T-helper 1 cell treated with Interleukin-12 subunit alpha and Interleukin-12 subunit beta and Interleukin-4 antibody, amounts not matched to agents 30 ng/mL and 1 ng/mL, for 36 hours (primary cell): Measurements from ENCODE around the gene NUDT4. TPM values are rescaled to one million over a fixed set of nuclear protein-coding genes. Genes with fewer than 3 reads are reported as not detected.
"Not testable (repeated sequence)": the region's sequence is repeated elsewhere in the genome, so short reads cannot be mapped to it uniquely, and the experiment has no call there.

ENCODE experiments used
- intact Hi-C: fragments of 100-400 bp; cut with micrococcal nuclease; formaldehyde crosslinking; loops from one replicate; pipeline ENCODE4 v1.15.1; 2024
- total RNA-seq: library from RNA; stranded (reverse); gene quantifications from 2 replicates; pipeline ENCODE4 v1.2.3, GENCODE V29; 2022

Gene NUDT4
- total RNA-seq, 1 donor from 2014 or later = 41.0 TPM

DNA sequence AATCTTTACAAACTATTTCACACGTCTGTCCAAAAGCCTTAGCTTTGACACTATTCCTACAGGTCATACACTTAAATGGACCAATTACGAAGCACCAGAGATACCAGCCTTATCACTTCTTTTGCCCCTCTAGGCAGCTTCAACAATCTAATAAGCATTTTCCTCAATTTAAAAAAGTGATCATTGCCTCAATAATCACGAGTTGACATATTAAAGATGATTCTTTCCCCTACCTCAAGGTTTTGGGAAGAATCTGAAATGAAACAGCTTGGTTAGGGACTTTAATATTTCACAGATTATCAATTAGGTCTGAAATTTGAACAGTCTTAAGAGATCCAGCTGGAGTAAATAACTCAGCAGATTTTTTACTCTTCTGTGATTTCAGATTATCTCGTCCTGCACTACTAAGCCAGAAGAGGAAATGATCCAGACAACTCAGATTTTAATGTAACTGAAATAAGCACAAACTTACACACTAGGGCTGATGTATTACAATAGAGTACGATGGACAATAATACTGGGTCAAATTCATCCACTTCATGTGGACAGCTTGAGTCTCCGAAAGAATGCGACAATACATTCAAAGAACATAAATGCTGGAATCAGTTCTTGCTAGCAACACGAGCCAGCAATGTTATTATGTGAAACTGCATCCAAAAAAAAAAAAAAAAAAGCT is 48.1 kb downstream of the NUDT4 start:
- intact Hi-C loops = no loop called here

DNA sequence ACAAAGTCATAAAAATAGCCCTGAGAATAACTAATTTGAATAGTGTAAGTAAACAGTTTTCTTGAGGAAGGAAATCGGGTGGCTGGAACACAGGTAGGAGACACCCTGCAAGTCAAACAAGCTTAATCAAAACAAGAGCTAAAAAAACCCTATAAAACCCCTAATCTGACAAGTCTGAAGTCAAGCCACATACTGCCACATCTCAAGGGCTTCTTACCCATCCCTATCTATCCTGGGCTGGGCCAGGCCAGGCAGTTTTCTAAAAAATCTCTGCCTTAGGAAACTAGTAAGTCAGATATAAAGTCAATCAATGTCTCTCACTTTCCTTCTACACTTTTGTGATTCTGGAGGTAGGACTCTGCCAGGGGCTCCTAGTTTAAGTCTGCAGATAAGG is 48.7 kb downstream of the NUDT4 start:
- intact Hi-C loops = no loop called here

DNA sequence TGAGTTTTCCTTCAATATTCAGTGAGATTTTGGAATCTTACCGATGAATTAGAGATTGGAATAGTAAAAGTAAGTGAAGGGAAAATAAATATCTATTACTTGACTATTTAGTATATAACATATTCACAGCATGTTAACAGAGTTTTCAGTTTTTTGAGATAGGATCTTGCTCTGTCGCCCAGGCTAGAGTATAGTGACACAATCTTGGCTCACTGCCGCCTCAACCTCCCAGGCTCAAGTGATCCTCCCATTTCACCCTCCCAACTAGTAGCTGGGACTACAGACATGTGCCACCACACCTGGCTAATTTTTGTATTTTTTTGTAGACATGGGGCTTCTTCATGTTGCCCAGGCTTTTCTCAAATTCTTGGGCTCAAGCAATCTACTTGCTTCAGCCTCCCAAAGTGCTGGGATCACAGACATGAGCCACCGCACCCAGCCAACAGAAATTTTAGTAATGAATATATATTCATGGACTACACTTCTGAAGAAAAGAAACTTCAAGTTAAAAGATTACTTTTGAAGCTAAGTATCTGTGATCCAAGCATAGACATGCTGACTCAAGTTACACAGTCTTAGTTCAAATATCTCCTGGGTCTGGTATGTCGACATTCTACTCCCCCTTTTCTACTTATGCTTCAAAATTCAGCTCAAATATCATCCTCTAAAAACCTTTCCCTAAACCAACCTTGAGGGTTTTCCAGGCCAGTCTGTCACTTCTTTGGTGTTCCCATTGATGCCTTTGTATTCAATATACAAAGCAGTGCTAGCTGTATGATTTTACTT is 50.2 kb downstream of the NUDT4 start:
- intact Hi-C loops = no loop called here

DNA sequence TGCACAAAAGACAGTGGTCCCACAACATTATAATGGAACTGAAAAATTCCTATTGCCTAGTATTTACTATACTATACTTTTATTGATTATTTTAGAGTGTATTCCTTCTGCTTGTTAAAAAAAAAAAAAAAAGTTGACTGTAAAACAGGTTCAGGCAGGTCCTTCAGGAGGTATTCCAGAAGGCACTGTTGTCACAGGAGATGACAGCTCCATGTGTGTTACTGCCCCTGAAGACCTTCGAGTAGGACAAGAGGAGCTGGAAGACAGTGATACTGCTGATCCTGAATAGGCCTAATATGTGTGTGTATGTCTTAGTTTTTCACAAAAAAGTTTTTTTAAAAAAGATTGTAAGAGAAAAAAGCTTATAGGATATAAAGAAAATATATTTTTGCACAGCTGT is 51.7 kb downstream of the NUDT4 start:
- intact Hi-C loops = no loop called here

DNA sequence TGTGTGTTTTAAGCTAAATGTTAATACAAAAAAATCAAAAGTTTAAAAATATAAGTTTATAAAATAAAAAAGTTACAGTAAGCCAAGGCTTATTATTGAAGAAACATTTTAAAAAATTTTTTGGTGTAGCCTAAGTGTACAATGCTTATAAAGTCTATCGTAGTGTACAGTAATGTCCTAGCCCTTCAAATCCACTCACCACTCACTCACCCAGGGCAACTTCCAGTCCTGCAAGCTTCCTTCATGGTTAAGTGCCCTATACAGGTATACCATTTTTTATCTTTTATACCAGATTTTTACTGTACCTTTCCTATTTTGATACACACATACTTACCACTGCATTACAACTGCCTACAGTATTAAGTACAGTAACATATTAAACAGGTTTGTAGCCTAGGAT is 52.1 kb downstream of the NUDT4 start:
- intact Hi-C loops = no loop called here

DNA sequence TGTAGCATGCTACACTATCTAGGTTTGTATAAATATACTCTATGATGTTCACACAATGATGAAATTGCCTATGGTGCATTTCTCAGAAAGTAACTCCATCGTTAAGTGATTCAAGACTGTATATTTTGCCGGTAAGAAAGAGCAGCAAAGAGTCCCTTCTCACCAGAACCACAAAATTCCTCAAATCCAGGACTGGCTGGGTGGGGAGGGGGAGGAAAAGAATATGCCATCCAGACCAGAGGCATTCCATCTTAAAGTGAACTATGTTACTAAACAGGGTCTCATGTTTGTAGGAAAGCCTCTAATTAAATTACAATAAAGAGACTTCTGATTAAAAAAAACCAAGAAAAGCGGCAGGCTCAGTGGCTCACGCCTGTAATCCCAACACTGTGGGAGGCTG is 52.6 kb downstream of the NUDT4 start:
- intact Hi-C loops = no loop called here

DNA sequence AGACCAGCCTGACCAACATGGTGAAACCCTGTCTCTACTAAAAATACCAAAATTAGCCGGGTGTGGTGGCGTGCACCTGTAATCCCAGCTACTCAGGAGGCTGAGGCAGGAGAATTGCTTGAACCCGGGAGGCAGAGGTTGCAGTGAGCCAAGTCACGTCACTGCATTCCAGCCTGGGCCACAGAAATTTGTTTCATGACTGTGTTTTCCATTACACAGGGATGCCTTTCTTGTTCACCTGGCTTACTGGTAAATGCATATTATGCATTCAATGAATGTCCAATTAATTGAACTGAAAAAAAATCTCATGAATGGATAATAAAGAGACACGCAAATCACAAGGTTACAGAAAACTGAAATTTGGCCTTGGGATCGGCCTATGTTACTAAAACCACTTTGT is 54.3 kb downstream of the NUDT4 start:
- intact Hi-C loops = not testable (repeated sequence)

DNA sequence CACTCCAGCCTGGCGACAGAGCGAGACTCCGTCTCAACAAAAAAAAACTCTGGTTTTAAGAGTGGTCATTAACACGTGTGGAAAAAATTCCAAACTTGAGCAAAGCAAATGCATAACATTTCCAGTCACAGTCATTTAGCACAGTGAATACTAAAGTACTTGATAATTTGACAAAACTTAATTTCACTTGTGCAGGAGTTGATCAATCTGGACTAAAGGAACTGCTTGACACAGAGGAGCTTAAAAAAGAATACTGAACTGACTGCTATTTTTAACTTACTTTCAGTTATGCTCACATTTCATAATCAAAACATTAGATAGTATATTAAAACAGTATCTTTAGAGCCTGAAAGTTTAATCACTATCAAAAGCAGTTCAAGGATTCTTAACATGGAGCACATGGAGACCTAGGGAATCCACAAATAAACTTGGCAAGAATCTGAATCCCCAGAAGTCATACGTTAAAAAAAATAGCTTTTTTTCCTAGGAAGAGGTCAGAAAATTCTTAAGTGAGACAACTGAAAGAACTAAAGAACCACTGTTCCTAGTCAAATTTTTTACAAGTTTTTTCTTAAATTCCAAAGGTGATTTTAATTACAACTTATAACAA is 56.6 kb downstream of the NUDT4 start:
- intact Hi-C loops = no loop called here

DNA sequence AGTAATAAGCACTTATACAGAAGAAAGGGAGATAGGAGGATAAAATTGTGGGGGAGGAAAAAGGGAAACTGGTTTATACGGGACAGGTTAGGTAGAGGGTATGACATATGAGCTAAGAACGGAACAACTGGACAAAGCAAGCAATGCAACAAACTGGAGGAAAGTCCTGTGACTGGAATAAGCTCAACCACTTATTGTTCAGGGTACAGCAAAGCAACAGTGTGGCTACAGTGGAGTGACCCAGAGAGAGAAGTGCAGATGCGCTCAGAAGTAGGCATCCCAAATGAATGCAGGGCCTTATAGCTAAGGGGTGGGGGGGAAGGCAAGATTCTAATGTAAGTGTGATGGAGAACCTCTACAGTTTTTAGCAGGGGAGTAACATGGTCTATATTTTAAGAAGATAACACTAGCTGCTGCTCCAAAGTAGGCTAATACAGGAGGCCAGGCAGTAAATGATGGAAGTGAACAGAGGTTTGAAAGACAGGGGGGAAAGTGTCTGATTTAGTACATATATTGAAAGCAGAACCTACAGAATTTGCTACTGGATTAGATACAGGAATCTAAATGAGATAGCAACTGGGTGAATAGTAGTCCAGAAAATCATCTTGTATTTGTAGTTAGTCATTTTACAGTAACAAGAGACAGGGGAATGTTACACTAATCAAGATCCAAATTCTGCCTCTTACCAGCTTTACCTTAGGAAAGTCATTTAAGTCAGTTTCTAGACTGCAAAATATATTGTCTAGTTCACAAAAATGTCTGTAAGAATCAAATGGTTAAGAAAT is 60.7 kb downstream of the NUDT4 start:
- intact Hi-C loops = no loop called here

DNA sequence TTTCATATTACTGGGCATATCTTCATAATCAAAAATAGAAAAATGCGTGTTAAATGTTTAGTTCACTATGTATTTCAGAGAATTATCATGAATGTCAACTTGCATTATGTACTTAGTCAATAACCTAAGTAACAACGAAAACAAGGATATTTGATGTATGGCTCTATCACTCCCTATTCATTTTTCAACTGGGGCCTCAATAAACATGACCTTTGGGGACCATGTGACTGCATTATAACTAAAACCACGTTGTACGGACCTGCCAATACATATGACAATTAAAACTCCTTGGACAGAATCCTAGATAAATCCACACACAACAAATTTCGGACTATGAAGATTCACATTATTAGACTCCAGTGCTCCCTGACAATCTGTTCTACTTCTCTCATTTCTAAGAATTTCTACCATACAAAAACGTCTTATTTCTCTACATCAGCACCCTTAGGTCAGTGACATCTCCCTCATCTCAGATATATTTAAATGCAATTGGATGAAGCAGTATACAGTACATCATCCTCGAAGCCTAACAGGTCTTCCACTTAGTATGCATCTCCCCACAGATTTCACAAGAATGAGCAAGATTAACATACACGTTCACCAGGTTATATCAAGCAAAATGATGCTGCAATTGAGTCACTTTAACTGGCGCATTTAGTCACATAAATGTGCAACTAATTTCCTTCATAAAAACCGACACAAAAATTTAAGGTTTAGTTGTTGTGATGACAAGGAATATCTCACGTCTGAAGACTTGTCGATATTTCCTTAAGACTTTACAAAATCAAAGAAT is 62.5 kb downstream of the NUDT4 start:
- intact Hi-C loops = loop anchor here (2.0 to 10.0 kb wide), 4 partner anchors 767 to 1777 kb away; partner anchors contain the start of genes FGD6, NDUFA12 and VEZT

DNA sequence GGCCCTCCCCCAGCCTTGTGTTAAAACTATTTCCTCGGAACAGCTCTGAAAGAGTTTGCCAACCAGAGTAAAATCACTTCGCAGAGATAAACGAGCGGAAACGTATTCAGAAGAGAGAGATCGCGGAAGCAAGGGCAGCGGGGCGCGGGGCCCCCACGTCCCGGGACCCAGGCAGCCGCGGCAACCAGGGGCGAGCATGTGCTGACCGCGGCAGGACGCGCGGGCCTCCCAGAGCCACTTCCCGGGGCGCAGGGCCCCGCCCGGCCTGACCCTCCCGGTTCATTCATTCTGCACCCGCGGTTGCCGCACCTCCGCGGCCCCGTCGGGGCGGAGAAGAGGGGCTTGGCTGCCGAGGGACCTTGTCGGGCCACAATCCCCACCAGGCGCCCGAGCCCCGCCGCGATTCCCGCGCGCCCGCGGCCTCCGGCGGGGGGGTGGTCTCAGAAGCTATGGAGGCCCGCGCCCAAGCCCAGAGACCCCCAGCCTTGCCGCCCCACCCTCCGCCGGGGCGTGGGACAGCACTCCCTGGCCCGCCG is 63.4 kb downstream of the NUDT4 start:
- intact Hi-C loops = loop anchor here (1.0 to 10.0 kb wide), 5 partner anchors 766 to 1776 kb away; partner anchors contain the start of genes FGD6, NDUFA12 and VEZT

DNA sequence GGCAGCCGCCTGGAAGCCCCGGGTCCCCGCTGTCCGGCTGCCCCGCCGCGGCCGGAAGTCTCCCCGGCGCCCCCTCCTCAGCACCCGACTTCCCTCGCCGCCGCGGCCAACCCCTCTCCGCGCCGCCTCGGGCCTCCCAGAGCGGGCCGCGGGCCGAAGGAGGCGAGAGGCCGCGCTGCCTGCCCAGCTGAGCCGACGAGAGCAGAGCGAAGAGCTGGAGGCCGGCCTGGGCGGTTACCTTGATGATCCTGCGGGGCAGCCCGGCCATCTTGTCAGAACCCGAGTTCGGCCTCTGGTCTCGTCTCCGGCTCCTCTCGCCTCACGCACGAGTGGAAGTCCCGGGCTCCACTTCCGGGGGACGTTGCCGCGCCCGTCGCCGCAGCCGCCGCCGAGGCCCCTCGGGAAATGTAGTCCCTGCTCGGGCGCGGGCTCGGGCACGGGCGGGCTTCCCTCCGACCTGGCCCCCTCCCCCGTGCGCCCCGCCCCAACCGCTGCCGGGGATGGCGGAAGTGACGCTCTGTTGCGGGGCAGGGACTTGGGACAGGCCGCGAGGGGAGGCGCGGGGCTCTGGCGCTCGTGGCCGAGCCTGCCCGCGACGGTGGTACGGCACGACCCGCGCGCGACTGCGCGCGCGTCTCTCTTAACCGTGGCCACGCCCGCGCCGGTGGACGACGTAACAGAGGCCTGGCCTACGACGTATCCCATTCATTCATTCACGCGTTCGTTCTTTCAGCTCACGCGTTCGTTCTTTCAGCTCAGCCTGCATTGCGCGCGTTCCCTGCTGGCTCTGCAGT is 64.1 kb downstream of the NUDT4 start, which contains the start of gene UBE2N:
Gene UBE2N, minus strand, starts transcription at position 331 of the 794 bp plus-strand sequence. Its CDS starts 63 bp downstream, at position 268.
- intact Hi-C loops = loop anchor here (1.0 to 10.0 kb wide), 15 partner anchors 23 to 1775 kb away; partner anchors contain the start of genes CEP83, CRADD, EEA1 and FGD6

DNA sequence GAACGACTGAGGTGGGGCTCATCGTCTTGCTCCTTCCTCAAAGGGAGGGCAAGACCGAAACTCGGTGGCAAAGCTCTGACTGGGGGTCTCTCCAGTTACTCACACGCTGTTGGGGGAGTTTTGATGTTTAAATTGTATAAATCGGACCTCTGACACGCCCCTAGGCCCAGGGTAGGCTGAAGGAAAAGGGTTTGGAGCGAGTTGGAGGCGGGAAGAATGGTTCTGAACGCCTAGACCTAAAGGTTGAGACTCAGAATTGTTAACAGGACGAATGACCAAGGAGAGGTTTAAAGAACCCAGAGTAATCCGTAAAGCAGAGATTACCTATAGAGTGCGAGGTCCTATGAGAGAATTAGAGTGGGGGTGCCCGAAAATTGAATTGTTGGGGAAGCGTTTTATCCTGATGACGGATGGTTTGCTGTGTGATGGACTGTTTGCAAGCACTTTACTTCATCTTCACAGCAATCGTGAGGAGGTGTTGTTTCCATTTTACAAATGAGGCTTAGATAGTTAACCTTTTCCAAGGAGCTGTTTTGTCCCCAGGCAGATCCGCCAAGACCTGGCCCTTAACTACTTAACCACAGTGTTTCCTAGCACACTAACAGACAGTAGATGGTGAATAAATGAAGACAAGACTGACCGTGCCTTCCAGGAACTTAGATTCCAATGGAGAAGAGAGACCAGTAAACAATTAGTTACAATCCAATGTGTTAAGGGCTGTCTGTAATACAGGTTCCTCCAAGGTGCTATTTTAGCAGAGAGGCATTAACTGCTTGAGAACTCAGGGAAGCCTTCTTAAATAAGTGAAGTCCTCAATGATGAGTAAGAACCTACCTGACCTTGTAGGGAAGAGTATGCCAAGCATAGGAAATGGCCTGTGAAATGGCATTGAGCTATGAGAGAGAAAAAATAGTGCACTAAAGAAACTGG is 65.0 kb downstream of the NUDT4 start:
- intact Hi-C loops = loop anchor here (1.0 to 10.0 kb wide), 13 partner anchors 23 to 1562 kb away; partner anchors contain the start of genes CEP83, CRADD, EEA1 and MRPL42

DNA sequence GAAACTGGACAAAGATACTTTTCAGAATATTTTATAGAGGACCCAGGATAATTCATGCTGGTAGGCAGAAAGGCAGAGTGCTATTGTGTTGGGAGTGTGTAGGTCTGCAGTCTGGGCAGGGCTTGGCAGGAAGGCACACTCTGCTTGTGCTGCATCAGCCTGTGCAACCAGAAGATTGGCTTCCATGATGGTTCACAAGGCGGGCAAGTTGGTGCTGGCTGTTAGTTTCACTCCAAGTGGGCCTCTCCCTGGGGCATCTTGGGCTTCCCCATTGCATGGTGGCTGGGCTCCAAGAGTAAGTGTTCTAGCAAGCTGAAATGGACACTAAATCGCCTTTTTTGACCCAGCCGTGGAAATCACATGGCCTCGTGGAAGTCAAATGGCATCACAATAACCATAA is 65.9 kb downstream of the NUDT4 start:
- intact Hi-C loops = loop anchor here (2.0 to 10.0 kb wide), 4 partner anchors 764 to 1561 kb away; partner anchors contain the start of gene NDUFA12

DNA sequence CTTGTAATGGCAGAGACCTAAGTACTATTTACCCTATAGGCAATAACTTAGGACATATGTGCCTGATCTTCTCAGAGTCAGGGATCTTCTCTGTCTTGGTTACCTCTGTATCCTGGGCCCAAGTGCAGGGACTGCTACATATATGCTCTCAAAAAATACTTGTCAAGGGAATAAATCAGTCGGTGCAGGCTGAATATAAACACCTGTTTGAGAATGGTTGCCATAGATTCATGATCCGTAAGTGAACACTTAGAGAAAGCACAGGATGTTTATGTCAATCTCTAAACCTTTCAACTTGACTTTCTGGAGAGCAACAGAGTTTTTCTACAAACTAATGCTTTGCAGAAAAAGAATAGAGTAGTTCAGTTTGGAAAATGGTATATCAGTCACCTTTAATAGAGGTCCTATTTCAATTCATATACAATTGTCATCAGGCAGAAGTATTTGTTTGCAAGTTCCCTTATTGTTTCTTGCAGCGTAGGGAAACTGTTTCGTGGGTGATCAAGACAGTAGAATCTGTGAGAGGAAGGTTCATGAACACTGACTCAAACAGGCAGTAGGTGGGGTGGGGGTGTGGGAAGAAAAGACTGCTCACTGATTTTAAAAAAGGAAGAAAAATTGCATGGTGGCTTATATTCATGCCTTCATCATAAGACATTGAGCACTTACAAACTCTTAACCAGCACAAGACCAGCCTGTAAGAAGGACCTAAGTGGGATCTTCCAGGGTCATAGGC is 70.0 kb downstream of the NUDT4 start:
- intact Hi-C loops = loop anchor here (10.0 kb wide), 1 partner anchor 1557 kb away; the partner anchor contains the start of gene NDUFA12

DNA sequence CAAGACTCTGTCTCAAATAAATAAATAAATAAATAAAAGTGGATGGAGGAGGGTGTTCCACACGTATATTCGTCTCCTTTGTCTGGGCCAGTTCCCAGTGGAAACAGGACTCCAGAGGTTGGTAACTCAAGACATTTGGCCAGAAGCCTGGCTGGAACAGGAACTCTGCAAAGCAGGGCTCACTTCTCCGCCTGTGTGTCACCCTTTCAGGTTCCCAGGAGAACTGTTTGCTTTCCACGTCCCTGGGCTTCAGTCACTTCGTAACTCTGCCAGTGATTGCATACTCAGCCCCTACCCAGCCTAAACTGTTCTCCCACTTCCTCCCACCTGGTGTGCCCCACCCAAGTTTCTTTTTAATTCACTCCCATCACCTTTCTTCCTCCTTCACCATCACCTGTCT is 71.1 kb downstream of the NUDT4 start:
- intact Hi-C loops = loop anchor here (10.0 kb wide), 1 partner anchor 1556 kb away; the partner anchor contains the start of gene NDUFA12

DNA sequence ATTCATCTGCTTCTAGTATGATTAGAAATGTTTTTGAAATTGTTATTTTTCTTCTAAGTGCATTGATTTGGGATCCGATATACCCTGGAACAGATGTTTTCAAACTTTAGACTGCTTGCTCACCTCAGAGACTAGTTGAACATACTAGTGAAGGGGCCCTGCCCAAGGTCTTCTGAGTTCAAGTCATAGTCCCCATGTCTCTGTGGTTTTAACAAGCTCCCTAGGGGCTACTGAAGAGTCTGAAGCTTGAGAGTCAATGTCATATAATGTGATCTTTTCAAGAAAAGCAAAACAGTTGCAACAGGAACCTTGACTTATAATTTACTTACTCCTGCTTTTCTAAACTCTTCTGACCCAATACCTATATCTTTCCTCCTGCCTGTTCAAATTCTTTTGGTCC is 71.6 kb downstream of the NUDT4 start:
- intact Hi-C loops = loop anchor here (10.0 kb wide), 1 partner anchor 1556 kb away; the partner anchor contains the start of gene NDUFA12
